ENCODE results near the gene TEX51.

DNA sequence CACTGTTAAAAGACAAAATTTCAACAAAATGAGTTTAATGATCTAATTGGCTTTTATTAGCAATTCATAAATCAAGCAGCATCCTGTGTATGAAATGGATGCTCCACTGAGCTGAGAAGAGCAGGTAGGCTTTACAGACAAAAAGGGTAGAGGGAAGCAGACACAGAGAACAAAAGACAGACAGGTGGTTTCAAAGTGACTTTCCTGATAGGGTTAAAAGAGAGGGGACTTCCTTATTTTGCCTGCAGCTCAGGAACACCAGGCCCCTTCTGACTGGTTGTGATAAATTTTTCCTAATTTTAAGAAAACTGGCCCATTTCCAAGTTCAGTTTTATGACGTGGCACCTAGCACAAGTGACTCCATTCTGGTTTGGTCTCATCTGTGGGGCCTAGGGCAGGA is 11.9 kb downstream of the TEX51 start:
- TF ChIP-seq, protein P1, sequence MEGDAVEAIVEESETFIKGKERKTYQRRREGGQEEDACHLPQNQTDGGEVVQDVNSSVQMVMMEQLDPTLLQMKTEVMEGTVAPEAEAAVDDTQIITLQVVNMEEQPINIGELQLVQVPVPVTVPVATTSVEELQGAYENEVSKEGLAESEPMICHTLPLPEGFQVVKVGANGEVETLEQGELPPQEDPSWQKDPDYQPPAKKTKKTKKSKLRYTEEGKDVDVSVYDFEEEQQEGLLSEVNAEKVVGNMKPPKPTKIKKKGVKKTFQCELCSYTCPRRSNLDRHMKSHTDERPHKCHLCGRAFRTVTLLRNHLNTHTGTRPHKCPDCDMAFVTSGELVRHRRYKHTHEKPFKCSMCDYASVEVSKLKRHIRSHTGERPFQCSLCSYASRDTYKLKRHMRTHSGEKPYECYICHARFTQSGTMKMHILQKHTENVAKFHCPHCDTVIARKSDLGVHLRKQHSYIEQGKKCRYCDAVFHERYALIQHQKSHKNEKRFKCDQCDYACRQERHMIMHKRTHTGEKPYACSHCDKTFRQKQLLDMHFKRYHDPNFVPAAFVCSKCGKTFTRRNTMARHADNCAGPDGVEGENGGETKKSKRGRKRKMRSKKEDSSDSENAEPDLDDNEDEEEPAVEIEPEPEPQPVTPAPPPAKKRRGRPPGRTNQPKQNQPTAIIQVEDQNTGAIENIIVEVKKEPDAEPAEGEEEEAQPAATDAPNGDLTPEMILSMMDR (IDR thresholded peaks at IDR 0.05): no peak
- TF ChIP-seq POLR2A (IDR thresholded peaks at IDR 0.05): no peak
